HUES6 (cell line): ENCODE data around the gene TMPRSS6.

Experiments used
- H3K27ac ChIP-seq: 2 replicates; pipeline ENCODE4 v1.7.0; 2013; ENCODE audit warnings: low read depth, mild to moderate bottlenecking, low read length, inconsistent platforms
- H3K27me3 ChIP-seq: 2 replicates; pipeline ENCODE4 v1.6.1; 2013; ENCODE audit warnings: low read length; ENCODE audit not compliant: control insufficient read depth, insufficient read depth
- H3K36me3 ChIP-seq: 2 replicates; pipeline ENCODE4 v1.6.1; 2013; ENCODE audit warnings: low read length; ENCODE audit not compliant: control insufficient read depth, insufficient read depth
- H3K4me1 ChIP-seq: 2 replicates; pipeline ENCODE4 v1.6.1; 2013; ENCODE audit warnings: low read length; ENCODE audit not compliant: control insufficient read depth, insufficient read depth
- H3K4me3 ChIP-seq: 2 replicates; pipeline ENCODE4 v1.5.1; 2013; ENCODE audit warnings: low read depth, low read length
- H3K9ac ChIP-seq: one replicate; pipeline ENCODE4 v1.6.1; 2013; ENCODE audit warnings: mild to moderate bottlenecking, low read length
- H3K9me3 ChIP-seq: 2 replicates; pipeline ENCODE4 v1.6.1; 2013; ENCODE audit warnings: low read depth, low read length; ENCODE audit not compliant: control insufficient read depth, insufficient read depth

Gene TMPRSS6

GRCh38 chr22:37033605-37034430, 75.7 kb downstream of the TMPRSS6 start:
- Histone ChIP-seq H3K4me1 (peaks cover 29% of the 10 kb centered on the region), H3K27ac (no peak overlapping the region), H3K4me3 (no peak overlapping the region), H3K9ac (no peak overlapping the region), H3K27me3 (no peaks in the 10 kb centered on the region), H3K36me3 (peaks cover 12% of the 10 kb centered on the region), H3K9me3 (no peaks in the 10 kb centered on the region)

- Histone ChIP-seq H3K9me3 (no peaks in the 10 kb centered on the region), H3K4me3 (no peak overlapping the region), H3K27ac (no peak overlapping the region; the same call in 1 of the 2 replicates), H3K4me1 (peaks cover 29% of the 10 kb centered on the region), H3K36me3 (peaks cover 18% of the 10 kb centered on the region), H3K27me3 (no peaks in the 10 kb centered on the region), H3K9ac (no peak overlapping the region)
Measured at GRCh38 chr22:37032535-37033460, 76.7 kb downstream of the TMPRSS6 start.

- Histone ChIP-seq H3K4me3 (no peak overlapping the region), H3K4me1 (peaks cover 29% of the 10 kb centered on the region), H3K9ac (no peak overlapping the region), H3K27ac (no peak overlapping the region), H3K9me3 (no peaks in the 10 kb centered on the region), H3K36me3 (peaks cover 25% of the 10 kb centered on the region), H3K27me3 (no peaks in the 10 kb centered on the region)
Measured at GRCh38 chr22:37032134-37032534, 77.4 kb downstream of the TMPRSS6 start.

- Histone ChIP-seq H3K4me1 (peaks cover 29% of the 10 kb centered on the region), H3K4me3 (no peak overlapping the region), H3K27ac (no peak overlapping the region), H3K9ac (no peak overlapping the region), H3K27me3 (no peaks in the 10 kb centered on the region), H3K9me3 (no peaks in the 10 kb centered on the region), H3K36me3 (peaks cover 38% of the 10 kb centered on the region)
Measured at GRCh38 chr22:37030560-37031281, 78.8 kb downstream of the TMPRSS6 start.

GRCh38 chr22:37028692-37029674, 80.5 kb downstream of the TMPRSS6 start:
- peaks cover 54% of the 10 kb centered on the region for H3K36me3 ChIP-seq
- H3K27me3 ChIP-seq: no peaks in the 10 kb centered on the region

GRCh38 chr22:37027556-37027955, 82.0 kb downstream of the TMPRSS6 start:
- H3K27ac ChIP-seq: no peak overlapping the region
- H3K9me3 ChIP-seq: no peaks in the 10 kb centered on the region
- peaks cover 25% of the 10 kb centered on the region for H3K4me1 ChIP-seq
- no peaks in the 10 kb centered on the region for H3K27me3 ChIP-seq
- no peak overlapping the region for H3K9ac ChIP-seq
- H3K4me3 ChIP-seq: no peak overlapping the region
- H3K36me3 ChIP-seq: peaks cover 54% of the 10 kb centered on the region

More at GRCh38 chr22:37028692-37029674, 80.5 kb downstream of the TMPRSS6 start:
- Histone ChIP-seq H3K9me3 (no peaks in the 10 kb centered on the region), H3K4me1 (peaks cover 32% of the 10 kb centered on the region), H3K4me3 (no peak overlapping the region), H3K27ac (no peak overlapping the region), H3K9ac (no peak overlapping the region)

GRCh38 chr22:37026325-37026724, 83.2 kb downstream of the TMPRSS6 start:
- H3K27me3 ChIP-seq: no peaks in the 10 kb centered on the region
- no peak overlapping the region for H3K4me3 ChIP-seq
- no peak overlapping the region for H3K9ac ChIP-seq
- no peaks in the 10 kb centered on the region for H3K9me3 ChIP-seq
- H3K4me1 ChIP-seq: peaks cover 22% of the 10 kb centered on the region
- H3K27ac ChIP-seq: no peak overlapping the region
- H3K36me3 ChIP-seq: peaks cover 54% of the 10 kb centered on the region

GRCh38 chr22:37025500-37026070, 83.9 kb downstream of the TMPRSS6 start:
- Histone ChIP-seq H3K9ac (no peak overlapping the region), H3K27me3 (no peaks in the 10 kb centered on the region), H3K9me3 (no peaks in the 10 kb centered on the region), H3K4me1 (peaks cover 18% of the 10 kb centered on the region), H3K4me3 (no peak overlapping the region), H3K27ac (no peak overlapping the region), H3K36me3 (peaks cover 54% of the 10 kb centered on the region)

- H3K9ac ChIP-seq: no peak overlapping the region
- H3K27me3 ChIP-seq: no peaks in the 10 kb centered on the region
- no peak overlapping the region for H3K4me3 ChIP-seq
- H3K27ac ChIP-seq: no peak overlapping the region
- H3K9me3 ChIP-seq: no peaks in the 10 kb centered on the region
- H3K4me1 ChIP-seq: peaks cover 15% of the 10 kb centered on the region; the same call in 1 of the 2 replicates
- peaks cover 49% of the 10 kb centered on the region for H3K36me3 ChIP-seq
Measured at GRCh38 chr22:37024339-37025157, 85.0 kb downstream of the TMPRSS6 start.
